T-cell (primary cell): ENCODE measurements around the gene UBE2Q1. TPM values are rescaled to one million over a fixed set of nuclear protein-coding genes. Genes with fewer than 3 reads are reported as not detected.

Experiments used
- ATAC-seq, 4 experiments: fragments of 200-7000 bp in 3 of 4; fragments of 150-1000 bp in 1 of 4; cut with Tn5 transposase; replicated peaks in 1 of 4; 1 replicate in 3 of 4; 2 replicates in 1 of 4; pipeline ENCODE4 v1.10.0; 2021; ENCODE audit warnings: moderate library complexity in 3 of 4, mild to moderate bottlenecking in 2 of 4, moderate number of reproducible peaks in 1 of 4
- CTCF ChIA-PET, 2 donors: fragments of 300-600 bp; sonication (Branson Sonifier 250); formaldehyde crosslinking; loops; one replicate each; lab custom pipeline; 2022; ENCODE audit warnings: antibody characterized with exemption in 2 of 2; lab: Charles Lee
- POLR2A ChIA-PET, 2 donors: fragments of 300-600 bp; sonication (Branson Sonifier 250); formaldehyde crosslinking; loops; one replicate each; lab custom pipeline; 2022; ENCODE audit warnings: antibody characterized with exemption in 2 of 2; lab: Charles Lee
- DNase-seq, 35 experiments: peaks; one replicate each; pipeline versions ENCODE4 v3.0.0 to v3.0.0-alpha.2; 2013 to 2023
- H3K27ac ChIP-seq: one replicate; pipeline ENCODE4 v1.5.1; 2013; ENCODE audit warnings: low read length
- H3K27me3 ChIP-seq, 2 experiments: replicated peaks in 1 of 2; 1 replicate in 1 of 2; 2 replicates in 1 of 2; pipeline versions ENCODE4 v1.6.1 to v1.7.0; 2013; ENCODE audit warnings: low read length in 1 of 2, mixed read lengths in 1 of 2; ENCODE audit not compliant: control insufficient read depth in 2 of 2, insufficient read depth in 2 of 2; ENCODE audit errors: extremely low read depth in 1 of 2
- H3K36me3 ChIP-seq, 2 donors: 1 replicate in 1 of 2; 2 replicates in 1 of 2; pipeline versions ENCODE4 v1.6.1 to v1.7.0; 2013; ENCODE audit warnings: low read length in 1 of 2; ENCODE audit not compliant: control insufficient read depth in 2 of 2, insufficient read depth in 1 of 2; ENCODE audit errors: extremely low read depth in 1 of 2
- H3K4me1 ChIP-seq, 2 experiments: 1 replicate in 1 of 2; 2 replicates in 1 of 2; pipeline versions ENCODE4 v1.6.1 to v1.7.0; 2013; ENCODE audit warnings: low read length in 2 of 2, mixed read lengths in 1 of 2; ENCODE audit not compliant: insufficient read depth in 2 of 2, control insufficient read depth in 1 of 2; ENCODE audit errors: extremely low read depth in 1 of 2
- H3K4me3 ChIP-seq, 2 donors: 1 replicate in 1 of 2; 2 replicates in 1 of 2; pipeline versions ENCODE4 v1.5.1 to v1.7.0; 2013; ENCODE audit warnings: mild to moderate bottlenecking in 2 of 2, low read length in 1 of 2, moderate library complexity in 1 of 2; ENCODE audit not compliant: control insufficient read depth in 1 of 2; ENCODE audit errors: extremely low read depth in 1 of 2
- H3K9me3 ChIP-seq: 2 replicates; pipeline ENCODE4 v1.7.0; 2013
- H3K27ac Mint-ChIP-seq, 2 donors: one replicate each; pipeline ENCODE4 v1.8.0; 2020 to 2021; ENCODE audit warnings: mild to moderate bottlenecking in 2 of 2, mixed read lengths in 2 of 2
- H3K27me3 Mint-ChIP-seq, 2 donors: one replicate each; pipeline ENCODE4 v1.8.0; 2021 to 2022; ENCODE audit warnings: mixed read lengths in 2 of 2
- H3K36me3 Mint-ChIP-seq: one replicate; pipeline ENCODE4 v1.8.0; 2021; ENCODE audit warnings: mixed read lengths
- H3K4me1 Mint-ChIP-seq, 3 donors: one replicate each; pipeline ENCODE4 v1.8.0; 2020 to 2022; ENCODE audit warnings: mixed read lengths in 3 of 3, mild to moderate bottlenecking in 1 of 3
- H3K4me3 Mint-ChIP-seq, 3 donors: one replicate each; pipeline ENCODE4 v1.8.0; 2020 to 2022; ENCODE audit warnings: mild to moderate bottlenecking in 3 of 3, mixed read lengths in 3 of 3, moderate library complexity in 3 of 3
- H3K9me3 Mint-ChIP-seq, 3 donors: one replicate each; pipeline ENCODE4 v1.8.0; 2020 to 2022; ENCODE audit warnings: mixed read lengths in 3 of 3
- WGBS: methylation state at CpG from one replicate; pipeline ENCODE4 v1.1.5; 2013; ENCODE audit warnings: missing lambda C conversion rate; ENCODE audit not compliant: insufficient coverage; 5-methylcytosine and 5-hydroxymethylcytosine counted together
- total RNA-seq, 35 experiments: library from RNA in 6 of 35; stranded (reverse) in 6 of 35; fragments of 120-200 nt in 1 of 35; gene quantifications; one replicate each; pipeline versions ENCODE4 v1.2.1 to v1.2.4 and lab custom pipeline; 2013 to 2026

Gene UBE2Q1
- total RNA-seq (100 to 1,000 TPM in 2 of 5 donors, 10 to 100 TPM in 3; 64.0 to 111 (median 90.0) TPM), total RNA-seq (lab: John Stamatoyannopoulos, UW) (62.0 to 137 (median 89.9) reads per million in 29 experiments)
- total RNA-seq (2013): 59.8 TPM

DNA sequence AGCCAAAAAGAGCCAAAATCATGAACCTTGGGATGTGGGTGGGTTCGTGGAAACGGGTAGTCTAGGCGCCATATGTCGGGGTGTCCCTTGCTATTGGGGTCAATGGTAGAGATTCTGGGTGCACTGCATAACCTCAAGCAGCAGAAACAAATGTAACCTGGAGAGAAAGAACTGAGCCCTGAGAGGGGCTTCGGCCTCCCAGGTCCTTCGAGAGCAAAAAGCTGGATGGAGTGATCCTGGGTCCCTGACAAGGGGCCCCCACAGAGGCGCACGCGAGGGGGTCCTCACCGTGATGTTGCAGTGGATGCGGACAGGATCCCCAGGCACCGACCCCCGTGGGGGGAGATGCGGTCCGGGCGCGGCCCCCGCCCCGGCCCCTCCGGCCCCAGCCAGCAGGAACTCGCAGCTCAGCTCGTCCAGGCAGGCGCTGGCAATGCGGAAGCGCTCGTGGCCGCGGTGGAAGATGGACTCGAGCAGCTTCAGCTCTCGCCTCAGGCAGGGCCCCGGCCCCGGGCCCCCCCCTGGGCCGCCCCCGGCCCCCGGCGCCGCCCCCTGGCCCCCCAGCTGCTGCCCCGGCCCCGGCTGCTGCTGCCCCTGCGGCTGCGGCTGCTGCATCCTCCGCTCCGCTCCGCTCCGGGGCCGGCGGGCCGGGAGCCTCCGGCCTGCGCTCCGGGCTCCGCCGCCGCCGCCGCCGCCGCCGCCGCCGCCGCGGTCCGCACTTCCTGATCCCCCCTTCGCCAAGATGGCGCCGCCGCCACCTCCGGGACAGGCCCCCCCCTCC is at the start of gene UBE2Q1:
Gene UBE2Q1, minus strand, starts transcription at position 724 of the 781 bp plus-strand sequence. Its CDS starts 109 bp downstream, at position 615.
- H3K4me3 Mint-ChIP-seq: peak within 1 kb of the TSS; percentile 89 to 92 (median 90)
- peak within 1 kb of the TSS; percentile 91 to 92 for H3K27ac Mint-ChIP-seq
- ATAC-seq (peak in 2 of 4 experiments; percentile 4 to 6), DNase-seq (peak in 32 of 35 experiments; percentile 8 to 53 (median 23))
- no peaks in the 10 kb centered on the region for H3K9me3 Mint-ChIP-seq
- H3K36me3 ChIP-seq: peaks cover 8 to 31% of the 10 kb centered on the region in 2 donors
- ChIA-PET CTCF (interaction anchor here in 1 of 2 donors (0.6 kb wide), 1 partner anchor 459 kb away, joined by 5 read pairs; no protein-coding TSS in a partner anchor), POLR2A (no interaction called here)
- peak within 1 kb of the TSS; percentile 77 to 89 for H3K4me3 ChIP-seq
- peaks cover 19 to 33% of the 10 kb centered on the region in 2 experiments for H3K4me1 ChIP-seq
- H3K36me3 Mint-ChIP-seq: peaks cover 30% of the 10 kb centered on the region
- no peaks in the 10 kb centered on the region for H3K9me3 ChIP-seq
- WGBS: under 1% methylated on average over 48 of the region's 69 CpGs
- peak within 1 kb of the TSS; percentile 85 for H3K27ac ChIP-seq
- peaks cover 36 to 41% (median 39%) of the 10 kb centered on the region in 3 donors for H3K4me1 Mint-ChIP-seq
- no peaks in the 10 kb centered on the region for H3K27me3 ChIP-seq
- H3K27me3 Mint-ChIP-seq: no peaks in the 10 kb centered on the region

DNA sequence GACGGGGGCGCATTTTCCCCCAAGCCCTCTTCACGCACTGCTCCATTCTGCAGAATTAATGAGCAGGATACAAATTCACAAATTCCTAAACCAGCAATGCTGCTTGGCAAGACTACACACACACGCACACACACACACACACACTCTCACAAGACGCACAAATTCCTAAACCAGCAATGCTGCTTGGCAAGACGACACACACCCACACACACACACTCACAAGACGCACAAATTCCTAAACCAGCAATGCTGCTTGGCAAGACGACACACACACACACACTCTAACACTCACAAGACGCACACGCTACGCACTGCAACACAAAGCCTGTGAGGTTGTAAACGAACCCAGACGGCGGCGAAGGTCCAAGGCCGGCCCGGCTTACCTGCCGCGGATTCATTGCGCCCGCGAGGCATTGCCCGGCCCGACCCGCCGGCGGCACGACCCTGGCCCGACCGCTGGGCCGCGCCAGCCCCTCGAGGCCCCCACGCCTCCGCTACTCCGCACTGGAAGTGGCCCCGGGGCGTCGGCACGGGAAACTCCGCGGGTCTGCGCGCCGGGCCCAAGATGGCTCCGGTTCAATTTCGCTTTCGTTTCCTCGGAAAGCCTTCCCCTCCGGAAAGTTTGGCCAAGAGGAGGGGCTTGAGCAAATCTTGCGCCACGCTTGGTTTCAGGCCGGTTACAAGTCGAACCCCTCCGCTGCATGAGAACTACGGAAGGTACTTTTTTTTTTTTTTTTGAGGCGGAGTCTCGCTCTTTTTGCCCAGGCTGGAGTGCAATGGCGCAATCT is 49.3 kb upstream of the UBE2Q1 start, which contains the start of gene ADAR:
Gene ADAR, minus strand, starts transcription at position 578 of the 788 bp plus-strand sequence. Its CDS starts 180 bp downstream, at position 398.
- peaks cover 12% of the 10 kb centered on the region for H3K36me3 Mint-ChIP-seq
- ChIA-PET CTCF (interaction anchor here in 1 of 2 donors (0.6 to 1.1 kb wide), 5 partner anchors 10 to 273 kb away, joined by 3 to 4 read pairs (median 3); no protein-coding TSS in a partner anchor), POLR2A (interaction anchor here in 1 of 2 donors (0.6 to 1.5 kb wide), 2 partner anchors 13 to 744 kb away, joined by 3 to 7 read pairs; no protein-coding TSS in a partner anchor)
- H3K9me3 Mint-ChIP-seq: no peaks in the 10 kb centered on the region
- no peaks in the 10 kb centered on the region for H3K27me3 Mint-ChIP-seq
- peaks cover 23 to 59% of the 10 kb centered on the region in 2 experiments for H3K4me1 ChIP-seq
- peak within 1 kb of the TSS; percentile 93 to 96 (median 95) for H3K4me3 Mint-ChIP-seq
- no peaks in the 10 kb centered on the region for H3K27me3 ChIP-seq
- peak within 1 kb of the TSS; percentile 92 for H3K27ac ChIP-seq
- DNase-seq (peak; percentile 65 to 96 (median 88)), ATAC-seq (peak; percentile 84 to 87 (median 85))
- H3K4me3 ChIP-seq: peak within 1 kb of the TSS; percentile 79 to 81
- no peaks in the 10 kb centered on the region for H3K9me3 ChIP-seq
- H3K27ac Mint-ChIP-seq: peak within 1 kb of the TSS; percentile 97 to 98
- peaks cover 0 to 17% of the 10 kb centered on the region in 2 donors for H3K36me3 ChIP-seq
- WGBS: under 1% methylated on average over 59 of the region's 59 CpGs
- peaks cover 77 to 88% (median 77%) of the 10 kb centered on the region in 3 donors for H3K4me1 Mint-ChIP-seq

DNA sequence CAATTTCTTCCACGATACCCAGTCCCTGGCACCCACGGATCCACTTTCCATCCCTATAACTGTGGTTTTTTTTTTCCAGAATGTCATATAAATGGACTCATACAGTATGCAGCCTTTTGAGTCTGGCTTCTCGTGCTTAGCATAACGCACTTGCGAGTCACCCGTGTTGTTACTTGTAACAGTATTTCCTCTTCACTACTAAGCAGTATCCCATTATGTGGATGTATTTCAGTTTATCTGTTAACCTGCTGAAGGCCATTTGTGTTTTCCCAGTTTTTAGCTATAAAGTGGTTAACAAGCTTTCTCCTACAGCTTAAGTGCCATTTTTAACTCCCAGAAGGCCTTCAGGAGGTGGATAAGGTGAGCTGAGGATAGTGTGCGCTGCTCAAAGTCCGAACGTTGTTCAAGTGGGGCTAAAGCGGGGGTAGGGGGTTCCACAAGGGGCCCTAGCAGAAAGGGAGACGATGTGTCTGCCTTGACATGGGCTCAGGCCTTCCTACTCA is 48.7 kb upstream of the UBE2Q1 start:
- CTCF ChIA-PET: interaction anchor here in 1 of 2 donors (0.6 to 1.1 kb wide), 3 partner anchors 17 to 272 kb away, joined by 3 to 4 read pairs (median 3); no protein-coding TSS in a partner anchor
- Histone ChIP-seq H3K27me3 (no peaks in the 10 kb centered on the region), H3K36me3 (peaks cover 0 to 21% of the 10 kb centered on the region in 2 donors), H3K4me3 (peak overlapping the region; percentile 79 to 81), H3K9me3 (no peaks in the 10 kb centered on the region), H3K4me1 (peaks cover 23 to 65% of the 10 kb centered on the region in 2 experiments), H3K27ac (peak overlapping the region; percentile 92)
- Mint-ChIP-seq H3K36me3 (peaks cover 12% of the 10 kb centered on the region), H3K27me3 (no peaks in the 10 kb centered on the region), H3K27ac (peak overlapping the region; percentile 95 to 98), H3K9me3 (no peaks in the 10 kb centered on the region), H3K4me1 (peaks cover 82 to 94% (median 83%) of the 10 kb centered on the region in 3 donors), H3K4me3 (peak overlapping the region; percentile 93 to 96 (median 95))
- POLR2A ChIA-PET: no interaction called here
- ATAC-seq (peak in 2 of 4 experiments; percentile 10 to 21), DNase-seq (peak in 4 of 35 experiments; percentile 7 to 29 (median 19))
- 4% methylated on average over 4 of the region's 11 CpGs for WGBS

GRCh38 chr1:154605534-154605933 is 47.1 kb upstream of the UBE2Q1 start:
- ATAC-seq: no peak
- no peaks in the 10 kb centered on the region for H3K9me3 Mint-ChIP-seq
- no CpG with 5 or more reads among the region's 2 CpGs for WGBS
- Histone ChIP-seq H3K27ac (no peak overlapping the region), H3K36me3 (peaks cover 0 to 37% of the 10 kb centered on the region in 2 donors), H3K9me3 (no peaks in the 10 kb centered on the region), H3K4me1 (peaks cover 23 to 81% of the 10 kb centered on the region in 2 experiments), H3K27me3 (no peaks in the 10 kb centered on the region), H3K4me3 (no peak overlapping the region)
- no peaks in the 10 kb centered on the region for H3K27me3 Mint-ChIP-seq
- H3K4me1 Mint-ChIP-seq: peaks cover 86 to 90% (median 87%) of the 10 kb centered on the region in 3 donors
- H3K27ac Mint-ChIP-seq: peak overlapping the region; percentile 75 to 78
- CTCF ChIA-PET: interaction anchor here (0.6 to 1.9 kb wide), 5 partner anchors 22 to 404 kb away, joined by 3 to 14 read pairs (median 3); no protein-coding TSS in a partner anchor
- POLR2A ChIA-PET: interaction anchor here in 1 of 2 donors (0.6 kb wide), 1 partner anchor 12 kb away, joined by 3 read pairs; no protein-coding TSS in a partner anchor
- peaks cover 27% of the 10 kb centered on the region for H3K36me3 Mint-ChIP-seq
- no peak for DNase-seq
- peak overlapping the region; percentile 68 to 96 (median 95) for H3K4me3 Mint-ChIP-seq

- Mint-ChIP-seq H3K27me3 (no peaks in the 10 kb centered on the region), H3K27ac (peak overlapping the region; percentile 13 to 55), H3K36me3 (peaks cover 32% of the 10 kb centered on the region), H3K4me3 (peak overlapping the region in 1 of 3 donors; percentile 96), H3K9me3 (no peaks in the 10 kb centered on the region), H3K4me1 (peaks cover 82 to 86% (median 82%) of the 10 kb centered on the region in 3 donors)
- Histone ChIP-seq H3K9me3 (no peaks in the 10 kb centered on the region), H3K4me3 (no peak overlapping the region), H3K27me3 (no peaks in the 10 kb centered on the region), H3K36me3 (peaks cover 2 to 54% of the 10 kb centered on the region in 2 donors), H3K27ac (no peak overlapping the region), H3K4me1 (peaks cover 10 to 75% of the 10 kb centered on the region in 2 experiments)
- ATAC-seq: no peak
- ChIA-PET CTCF (interaction anchor here in 1 of 2 donors (1.0 kb wide), 2 partner anchors 8 to 44 kb away, joined by 3 read pairs; no protein-coding TSS in a partner anchor), POLR2A (interaction anchor here in 1 of 2 donors (1.0 kb wide), 1 partner anchor 9 kb away, joined by 4 read pairs; no protein-coding TSS in a partner anchor)
- WGBS: 44% methylated on average over 2 of the region's 2 CpGs
- no peak for DNase-seq
Observed at GRCh38 chr1:154603317-154603716, 44.9 kb upstream of the UBE2Q1 start.
